ENCODE data around the gene ITPK1.
"Not testable (repeated sequence)": the region's sequence is repeated elsewhere in the genome, so short reads cannot be mapped to it uniquely, and the experiment has no call there.

The ITPK1 gene

GRCh38 chr14:93082576-93083001 lies 33.1 kb downstream of the ITPK1 start:
- FAIRE-seq: no peak

- no peak for FAIRE-seq
Observed at GRCh38 chr14:93081876-93082570, 33.7 kb downstream of the ITPK1 start.

- no peak for FAIRE-seq
Observed at GRCh38 chr14:93079865-93080403, 35.8 kb downstream of the ITPK1 start.

GRCh38 chr14:93079321-93079720 lies 36.4 kb downstream of the ITPK1 start:
- FAIRE-seq: no peak

- FAIRE-seq: peak; percentile 85
Observed at GRCh38 chr14:93078870-93079269, 36.9 kb downstream of the ITPK1 start.

GRCh38 chr14:93076755-93077154 lies 39.0 kb downstream of the ITPK1 start:
- FAIRE-seq: no peak

GRCh38 chr14:93075891-93076290 lies 39.8 kb downstream of the ITPK1 start:
- FAIRE-seq: no peak

- FAIRE-seq: peak; percentile 37
Observed at GRCh38 chr14:93073910-93074769, 41.6 kb downstream of the ITPK1 start.

- FAIRE-seq: no peak
Observed at GRCh38 chr14:93073358-93073707, 42.4 kb downstream of the ITPK1 start.

GRCh38 chr14:93072659-93073357 lies 42.9 kb downstream of the ITPK1 start:
- FAIRE-seq: no peak

GRCh38 chr14:93068711-93069110 lies 47.0 kb downstream of the ITPK1 start:
- FAIRE-seq: no peak

GRCh38 chr14:93067088-93067487 lies 48.6 kb downstream of the ITPK1 start:
- FAIRE-seq: no peak

- FAIRE-seq: no peak
Observed at GRCh38 chr14:93065272-93065730, 50.4 kb downstream of the ITPK1 start.

GRCh38 chr14:93064411-93065271 lies 51.1 kb downstream of the ITPK1 start:
- FAIRE-seq: no peak

GRCh38 chr14:93063393-93063792 lies 52.3 kb downstream of the ITPK1 start:
- no peak for FAIRE-seq

GRCh38 chr14:93062890-93063289 lies 52.8 kb downstream of the ITPK1 start:
- FAIRE-seq: no peak

- not testable (repeated sequence) for FAIRE-seq
Observed at GRCh38 chr14:93062013-93062412, 53.7 kb downstream of the ITPK1 start.

- FAIRE-seq: no peak
Observed at GRCh38 chr14:93061380-93062012, 54.2 kb downstream of the ITPK1 start.

GRCh38 chr14:93060841-93061240 lies 54.9 kb downstream of the ITPK1 start:
- no peak for FAIRE-seq

- FAIRE-seq: no peak
Observed at GRCh38 chr14:93059917-93060545, 55.7 kb downstream of the ITPK1 start.

- FAIRE-seq: no peak
Observed at GRCh38 chr14:93059260-93059659, 56.5 kb downstream of the ITPK1 start.

All from endometrium (tissue), 2 donors.